Measurements from ENCODE around the gene TMEM63C.
"Not testable (repeated sequence)": the region's sequence is repeated elsewhere in the genome, so short reads cannot be mapped to it uniquely, and the experiment has no call there.

Gene TMEM63C

DNA sequence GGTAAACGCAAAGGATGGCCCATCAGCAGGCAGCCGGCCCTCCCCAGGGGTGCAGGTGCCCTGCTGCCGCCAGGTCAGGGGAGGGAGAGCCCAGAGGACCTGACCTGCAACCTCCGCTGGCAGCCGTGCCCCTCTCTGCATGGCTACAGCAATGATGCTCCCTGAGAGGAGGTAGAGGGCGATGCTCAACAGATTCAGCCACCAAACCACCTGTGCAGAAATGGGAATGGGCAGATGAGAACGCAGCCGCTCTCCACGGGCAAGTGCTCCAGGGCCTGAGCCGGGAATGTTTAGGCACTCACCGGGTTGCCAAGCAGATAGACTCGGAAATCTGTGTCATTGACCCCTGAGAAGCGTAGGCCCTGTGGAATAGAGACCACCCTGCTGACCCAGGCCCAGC, 98.1 kb downstream of the TMEM63C start:
- DNase-seq (ENCODE audit: low read depth), result no peak

- not testable (repeated sequence) for DNase-seq (ENCODE audit: low read depth)
These were observed 99.3 kb downstream of the TMEM63C start for GRCh38 chr14:77280921-77281320.

GRCh38 chr14:77281852-77282410, 100.3 kb downstream of the TMEM63C start:
- DNase-seq (ENCODE audit: low read depth), result no peak

DNA sequence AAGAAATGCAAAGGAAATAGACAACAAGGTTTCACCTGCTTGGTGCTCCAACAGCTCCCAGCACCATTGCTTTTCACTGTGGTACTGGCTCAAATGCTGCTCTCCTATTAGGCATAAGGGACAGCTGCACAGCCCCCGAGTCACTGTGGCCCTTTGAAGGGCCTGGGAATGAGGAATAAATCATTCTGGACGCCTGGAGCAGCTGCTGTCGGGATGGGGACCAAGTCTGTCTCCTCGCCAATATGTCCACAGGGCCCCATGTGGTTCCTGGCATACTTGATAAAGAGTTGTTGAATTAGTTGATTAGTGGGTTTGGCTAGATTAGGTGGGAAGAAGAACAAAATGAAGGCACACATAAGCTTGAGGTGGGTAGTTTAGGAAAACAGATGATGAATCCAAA, 102.5 kb downstream of the TMEM63C start:
- no peak for DNase-seq (ENCODE audit: low read depth)

DNA sequence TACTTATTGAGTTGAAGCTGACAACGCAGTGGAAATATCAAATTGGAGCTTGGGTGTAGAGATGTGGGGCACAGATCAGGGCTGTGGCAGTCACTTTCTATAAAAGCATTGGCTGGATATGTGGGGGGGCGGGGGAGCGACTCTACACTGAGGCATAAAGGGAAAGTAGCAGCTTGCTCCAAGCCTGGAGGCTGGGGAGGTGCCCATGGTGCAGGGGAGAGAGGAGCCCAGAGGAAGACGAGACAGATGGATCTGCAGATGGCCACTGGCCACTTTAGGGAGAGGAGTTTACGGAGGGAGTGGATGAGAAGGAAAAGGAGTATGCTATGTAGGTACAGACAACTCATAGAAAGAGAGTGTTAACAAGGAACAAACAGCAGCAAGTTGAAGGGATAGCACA, 102.9 kb downstream of the TMEM63C start:
- DNase-seq (ENCODE audit: low read depth), result no peak

DNA sequence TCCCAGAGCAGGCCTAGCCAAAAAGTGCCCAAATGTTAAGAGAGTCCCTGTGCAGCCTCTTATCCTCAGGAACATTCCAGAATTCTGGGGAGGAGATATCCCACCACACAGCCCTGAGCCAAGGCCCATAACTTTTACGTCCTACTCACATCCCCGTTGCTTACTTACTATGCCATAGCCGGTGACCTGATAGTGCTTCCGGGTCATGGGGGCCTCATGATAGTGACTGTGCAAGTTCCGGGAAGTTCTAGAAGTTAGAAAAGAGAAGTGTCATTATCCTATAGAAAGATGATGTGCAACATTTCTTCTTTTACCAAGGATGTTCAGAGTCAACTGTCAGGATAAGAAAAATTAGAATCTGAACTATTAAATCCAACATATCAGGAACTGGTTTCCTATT, 105.0 kb downstream of the TMEM63C start:
- DNase-seq (ENCODE audit: low read depth), result no peak

DNA sequence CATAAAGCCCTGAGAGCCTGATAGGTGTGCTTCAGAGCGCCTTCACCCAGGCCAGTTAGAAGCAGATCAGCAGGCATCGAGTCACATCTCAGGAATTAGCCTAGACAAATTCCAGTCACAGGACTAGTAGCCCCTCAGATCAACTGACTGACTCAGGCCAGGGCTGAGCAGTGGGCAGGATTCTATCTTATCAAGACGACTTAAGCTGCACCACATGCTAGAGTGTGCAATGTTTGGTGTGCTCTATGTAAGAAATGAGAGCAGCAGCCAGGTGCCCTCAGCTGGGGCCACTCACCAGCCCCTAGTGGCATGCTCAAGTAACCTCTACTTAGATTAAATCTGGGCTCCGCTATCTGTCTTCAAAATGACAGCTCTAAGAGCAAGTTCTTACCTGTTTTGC, 109.1 kb downstream of the TMEM63C start:
- DNase-seq (ENCODE audit: low read depth), result no peak

DNA sequence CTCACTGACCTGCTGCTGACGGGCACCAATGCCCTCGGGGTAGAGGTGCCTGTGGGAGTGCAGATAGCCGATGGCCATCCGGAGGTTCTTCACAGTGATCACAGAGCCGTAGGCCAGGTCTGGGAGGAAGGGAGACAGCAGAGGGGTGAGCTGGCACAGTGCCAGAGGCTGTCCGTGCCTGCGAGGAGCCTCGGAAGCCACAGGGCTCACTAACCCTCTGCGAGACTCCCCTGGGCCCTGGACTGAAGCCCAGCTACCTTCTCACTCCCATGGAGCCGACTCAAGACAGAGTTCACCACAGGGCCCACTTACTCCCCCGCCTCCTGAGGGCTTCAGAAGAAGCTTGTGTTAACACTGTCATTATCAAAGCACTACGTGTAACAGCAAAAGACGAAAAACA, 114.6 kb downstream of the TMEM63C start:
- no peak for DNase-seq (ENCODE audit: low read depth)

- DNase-seq (ENCODE audit: low read depth), result no peak
These were observed 115.3 kb downstream of the TMEM63C start for GRCh38 chr14:77296906-77297305.

DNA sequence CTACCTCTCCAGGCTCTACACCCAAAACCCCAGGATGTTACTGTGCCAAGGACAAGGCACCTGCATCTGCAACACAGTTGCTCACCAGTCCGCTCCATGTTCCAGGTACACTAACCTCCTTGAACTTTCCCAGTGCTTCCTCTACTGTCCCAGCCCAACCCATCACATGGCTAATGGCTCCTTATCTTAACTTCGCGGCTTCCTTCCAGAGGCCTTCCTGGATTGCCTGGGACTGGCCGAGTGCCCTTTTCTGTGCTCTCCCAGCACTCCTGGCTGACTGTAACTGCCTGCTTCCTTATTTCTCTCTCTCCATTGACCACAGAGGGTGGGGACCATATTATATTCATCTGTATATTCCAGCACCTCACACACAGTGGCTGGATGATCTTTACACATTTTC, 118.2 kb downstream of the TMEM63C start:
- DNase-seq (ENCODE audit: low read depth), result no peak

DNA sequence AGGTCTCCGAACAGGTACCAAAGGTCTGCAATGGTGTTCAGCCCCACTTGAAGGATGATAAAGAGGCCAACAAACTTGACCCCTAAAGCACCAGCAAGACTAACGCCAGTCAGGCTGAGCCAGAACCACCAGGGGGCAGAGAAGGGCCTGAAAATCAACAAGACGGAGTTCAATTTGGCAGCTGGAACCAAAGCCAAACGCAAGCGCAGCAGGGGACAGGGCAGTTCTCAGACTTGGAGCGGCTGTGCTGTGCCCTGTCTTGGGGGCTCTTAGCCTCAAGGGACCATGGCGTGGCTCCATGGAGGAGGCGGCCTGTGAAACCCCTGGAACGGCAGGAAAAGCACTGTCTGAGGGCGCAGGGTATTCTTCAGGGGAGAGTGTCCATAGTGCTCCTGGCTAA, 119.5 kb downstream of the TMEM63C start:
- DNase-seq (ENCODE audit: low read depth), result peak; percentile 29

- no peak for DNase-seq (ENCODE audit: low read depth)
These were observed 121.3 kb downstream of the TMEM63C start for GRCh38 chr14:77302926-77303325.

DNA sequence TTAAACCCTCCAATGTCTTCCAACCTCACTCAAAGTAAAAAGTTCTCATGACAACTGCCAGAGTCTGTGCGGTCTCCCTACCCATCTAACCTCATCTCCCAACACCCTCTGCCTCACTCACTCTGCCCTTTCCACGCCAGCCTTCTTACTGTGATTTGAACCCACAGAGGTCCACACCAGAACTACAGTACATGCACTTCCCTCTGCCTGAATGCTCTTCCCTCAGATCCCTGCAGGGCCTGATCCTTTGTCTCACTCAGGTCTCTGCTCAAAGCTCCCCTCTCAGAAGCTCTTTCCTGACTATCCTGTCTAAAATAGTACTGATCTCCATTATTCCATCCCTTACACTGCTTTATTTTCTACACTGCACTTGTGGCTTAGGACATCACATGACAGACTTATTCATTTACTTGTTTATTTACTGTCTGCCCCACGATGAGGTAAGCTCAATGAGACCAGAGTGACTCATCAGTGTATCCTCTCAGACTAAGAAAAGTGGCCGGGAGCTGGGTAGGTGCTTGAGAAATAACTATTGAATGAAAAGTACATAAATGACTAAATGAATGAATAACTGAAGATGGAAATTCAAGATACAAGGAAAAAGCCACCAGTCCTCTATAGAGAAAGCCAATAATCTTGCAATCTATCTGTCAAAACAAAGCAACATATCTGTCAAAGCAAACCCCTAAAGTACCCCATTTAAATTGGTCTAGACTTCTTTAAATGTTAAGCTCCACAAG, 122.0 kb downstream of the TMEM63C start:
- no peak for DNase-seq (ENCODE audit: low read depth)

DNA sequence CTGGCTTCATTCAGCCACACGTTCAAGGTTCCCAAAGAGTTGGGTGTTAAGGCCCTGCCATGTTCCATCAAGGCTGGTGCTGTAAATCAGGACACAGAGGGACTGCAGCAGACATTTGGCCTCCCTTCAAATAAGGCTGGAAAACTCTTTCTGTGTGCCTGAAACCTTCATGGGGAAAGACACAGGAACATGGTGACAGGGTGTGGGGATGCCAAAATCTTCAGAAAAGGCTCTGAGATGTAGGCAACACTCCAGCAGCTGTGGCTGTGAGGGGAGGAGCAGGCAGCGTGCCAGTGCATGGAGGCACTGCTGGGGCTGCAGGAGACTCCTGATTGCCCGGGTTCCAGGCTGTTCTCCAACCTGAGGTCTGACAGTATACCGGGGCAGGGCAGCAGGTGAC, 124.1 kb downstream of the TMEM63C start:
- no peak for DNase-seq (ENCODE audit: low read depth)

- no peak for DNase-seq (ENCODE audit: low read depth)
These were observed 124.8 kb downstream of the TMEM63C start for GRCh38 chr14:77306416-77306815.

DNA sequence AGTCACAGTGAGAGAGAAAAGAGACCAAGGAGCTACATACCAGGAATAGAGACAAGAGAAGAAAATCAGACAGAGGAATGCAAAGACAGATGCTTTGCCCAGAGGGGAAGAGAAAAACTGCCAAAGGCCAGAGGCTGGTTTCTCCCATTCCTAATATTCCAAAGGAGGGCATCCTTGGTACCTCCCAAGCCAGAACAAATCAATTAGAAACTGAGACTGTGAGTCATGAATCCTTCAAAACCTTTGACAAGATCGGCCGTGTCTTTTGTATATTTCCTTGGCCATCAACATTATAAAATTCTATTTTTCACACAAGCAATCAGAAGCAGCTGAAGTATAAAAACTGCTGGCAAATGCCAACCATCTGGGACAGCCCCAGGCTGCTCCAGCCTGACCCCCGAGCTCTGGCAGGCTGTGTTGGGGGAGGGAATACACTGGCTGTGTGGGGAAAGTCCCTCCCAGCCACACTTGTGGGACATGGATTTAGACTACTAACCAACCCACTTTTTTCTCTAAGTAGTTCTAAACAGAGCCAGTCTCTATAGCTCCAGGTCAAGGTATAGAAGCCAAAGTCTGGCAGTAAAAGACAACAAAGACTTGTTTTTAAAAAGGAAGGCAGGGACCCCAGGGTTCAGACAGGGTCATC, 125.4 kb downstream of the TMEM63C start:
- DNase-seq (ENCODE audit: low read depth), result no peak

Measured in stimulated activated CD8-positive, alpha-beta memory T cell treated with anti-CD3 and anti-CD28 coated beads, Interleukin-15, amount 100 ng/mL, for 1 hour (primary cell).